CD4-positive, alpha-beta T cell treated with Interleukin-4 for 4 hours (primary cell): ENCODE data around the gene NFIX.
"Not testable (repeated sequence)": the region's sequence is repeated elsewhere in the genome, so short reads cannot be mapped to it uniquely, and the experiment has no call there.

Experiments used
- DNase-seq: peaks from one replicate; pipeline ENCODE4 v3.0.0-alpha.2; 2020

The NFIX gene

DNA sequence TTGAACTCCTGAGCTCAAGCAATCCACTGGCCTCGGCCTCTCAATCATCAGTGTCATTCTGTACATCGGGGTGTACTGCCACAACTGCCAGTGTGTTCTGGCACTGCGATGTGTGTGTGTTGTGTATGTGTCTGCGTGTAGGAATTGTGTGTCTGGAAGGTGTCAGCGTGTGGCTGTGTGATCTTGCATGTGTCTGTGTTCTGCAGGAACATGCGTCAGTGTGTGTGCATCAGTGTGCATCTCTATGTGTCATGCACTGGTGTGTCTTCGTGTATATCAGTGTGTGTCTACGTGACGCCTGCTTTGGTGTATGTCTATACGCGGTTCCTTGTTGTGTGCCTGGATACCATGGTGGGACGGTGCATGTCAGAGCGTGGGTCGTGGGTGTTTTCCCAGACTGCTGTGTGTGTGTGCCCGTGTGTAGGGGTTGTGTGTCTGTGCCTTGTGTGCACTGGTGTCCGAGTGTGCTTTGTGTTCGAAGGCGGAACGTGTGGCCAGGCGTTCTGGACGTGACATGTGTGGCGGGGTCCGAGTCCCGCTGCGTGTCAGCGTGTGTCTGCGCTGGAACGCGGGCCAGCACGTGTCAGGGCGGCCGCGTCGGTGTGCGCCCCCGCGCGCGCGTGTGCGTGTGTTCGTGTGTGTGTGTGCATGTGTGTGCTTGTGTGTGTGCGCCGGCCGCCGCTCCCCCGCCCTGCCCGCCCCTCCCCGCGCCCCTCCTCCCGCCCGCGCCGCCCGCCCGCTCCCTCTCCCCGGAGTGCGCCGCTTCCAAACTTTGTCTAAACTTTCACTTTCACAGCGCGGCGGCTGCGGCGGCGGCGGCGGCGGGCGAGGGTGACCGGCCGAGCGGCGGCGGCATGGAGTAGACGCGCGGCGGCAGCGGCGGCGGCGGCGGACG, at the start of gene NFIX:
TSS of gene NFIX (plus strand) at position 775 of the 895 bp plus-strand sequence. CDS start 363 bp downstream, outside the sequence.
- DNase-seq, result peak; percentile 48

DNA sequence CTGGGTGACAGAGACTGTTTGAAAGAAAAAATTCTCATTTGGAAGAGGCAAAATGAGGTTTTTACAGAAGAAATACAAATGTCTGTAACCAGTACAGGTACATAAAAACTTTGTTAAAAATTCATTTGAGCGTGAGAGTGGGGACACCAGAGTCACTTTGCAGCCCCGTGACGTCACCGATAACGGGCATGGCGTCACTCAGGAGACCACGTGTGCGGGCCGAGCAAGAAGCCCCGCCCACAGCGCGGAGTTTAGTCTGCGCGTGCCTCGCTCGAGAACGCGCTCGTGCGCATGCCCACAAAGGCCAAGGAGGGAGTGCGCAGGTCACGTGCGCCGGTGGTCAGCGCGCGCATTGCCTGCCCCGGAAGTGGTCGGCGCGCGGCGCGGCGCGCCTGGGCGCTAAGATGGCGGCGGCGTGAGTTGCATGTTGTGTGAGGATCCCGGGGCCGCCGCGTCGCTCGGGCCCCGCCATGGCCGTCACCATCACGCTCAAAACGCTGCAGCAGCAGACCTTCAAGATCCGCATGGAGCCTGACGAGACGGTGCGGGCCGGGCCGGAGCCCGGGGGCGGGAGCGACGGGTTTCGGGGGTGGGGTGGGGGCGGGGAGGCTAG, 49.7 kb upstream of the NFIX start, which contains the start of gene RAD23A:
TSS of gene RAD23A (plus strand) at position 384 of the 613 bp plus-strand sequence. CDS start at position 471, 87 bp downstream.
- DNase-seq, result peak; percentile 97

DNA sequence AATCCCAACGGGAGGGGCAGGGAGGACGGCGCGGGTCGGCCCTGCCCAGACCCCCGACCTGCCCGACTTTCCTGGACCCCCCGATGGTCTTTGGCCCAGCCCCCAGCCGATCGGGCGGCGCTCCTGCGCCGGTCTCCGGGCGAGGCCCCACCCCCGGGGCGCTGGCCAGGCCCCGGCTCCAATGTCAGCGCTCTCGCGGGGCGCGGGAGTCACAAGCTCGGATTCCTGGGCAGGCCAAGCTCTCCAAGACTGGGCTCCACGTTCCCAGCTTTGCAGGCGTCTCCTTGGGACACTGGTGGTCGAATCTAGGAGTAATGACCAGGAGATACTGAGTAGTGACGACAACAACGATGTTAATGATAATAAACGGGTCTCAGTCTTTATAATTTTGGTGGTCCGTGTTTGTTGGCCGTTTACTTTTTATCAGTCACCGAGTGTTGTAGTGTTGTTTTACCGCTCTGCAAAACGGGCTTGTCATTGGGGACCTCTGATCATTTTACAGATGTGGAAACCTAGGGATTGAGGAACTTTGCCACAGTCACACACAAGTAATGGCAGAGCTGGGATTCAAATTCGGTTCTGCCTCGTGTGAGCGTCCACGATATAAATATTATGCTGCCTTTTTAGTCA, 49.1 kb upstream of the NFIX start:
- no peak for DNase-seq

DNA sequence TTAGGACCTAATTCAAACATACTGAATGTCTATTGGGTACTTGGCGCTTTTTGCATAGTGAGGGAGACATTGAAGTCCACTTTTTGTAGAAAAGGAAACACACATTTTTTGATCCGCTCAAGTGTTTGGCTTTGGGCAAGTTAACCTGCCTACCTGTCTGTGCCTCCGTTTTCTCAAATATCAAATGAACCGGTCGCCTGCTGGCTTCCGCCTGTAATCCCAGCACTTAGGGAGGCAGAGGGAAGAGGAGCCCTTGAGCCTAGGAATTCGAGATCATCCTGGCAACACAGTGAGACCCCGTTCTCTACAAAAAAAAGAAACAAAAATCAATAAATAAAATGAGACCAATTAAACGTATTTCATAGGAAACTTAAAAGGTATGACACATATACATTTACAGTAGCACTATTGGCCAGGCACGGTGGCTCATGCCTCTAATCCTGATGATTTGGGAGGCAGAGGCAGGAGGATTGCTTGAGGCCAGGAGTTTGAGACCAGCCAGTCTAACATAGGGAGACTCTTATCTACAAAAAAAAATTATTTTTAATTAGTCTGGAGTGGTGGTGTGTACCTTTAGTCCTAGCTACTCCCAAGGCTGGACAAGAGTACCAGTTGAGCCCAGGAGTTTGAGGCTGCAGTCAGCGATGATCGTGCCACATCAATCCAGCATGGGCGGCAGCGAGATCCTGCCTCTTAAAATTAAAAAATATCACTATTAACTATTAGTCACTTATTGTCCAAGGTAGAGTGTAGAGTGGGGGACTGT, 48.4 kb upstream of the NFIX start:
- DNase-seq, result no peak

DNA sequence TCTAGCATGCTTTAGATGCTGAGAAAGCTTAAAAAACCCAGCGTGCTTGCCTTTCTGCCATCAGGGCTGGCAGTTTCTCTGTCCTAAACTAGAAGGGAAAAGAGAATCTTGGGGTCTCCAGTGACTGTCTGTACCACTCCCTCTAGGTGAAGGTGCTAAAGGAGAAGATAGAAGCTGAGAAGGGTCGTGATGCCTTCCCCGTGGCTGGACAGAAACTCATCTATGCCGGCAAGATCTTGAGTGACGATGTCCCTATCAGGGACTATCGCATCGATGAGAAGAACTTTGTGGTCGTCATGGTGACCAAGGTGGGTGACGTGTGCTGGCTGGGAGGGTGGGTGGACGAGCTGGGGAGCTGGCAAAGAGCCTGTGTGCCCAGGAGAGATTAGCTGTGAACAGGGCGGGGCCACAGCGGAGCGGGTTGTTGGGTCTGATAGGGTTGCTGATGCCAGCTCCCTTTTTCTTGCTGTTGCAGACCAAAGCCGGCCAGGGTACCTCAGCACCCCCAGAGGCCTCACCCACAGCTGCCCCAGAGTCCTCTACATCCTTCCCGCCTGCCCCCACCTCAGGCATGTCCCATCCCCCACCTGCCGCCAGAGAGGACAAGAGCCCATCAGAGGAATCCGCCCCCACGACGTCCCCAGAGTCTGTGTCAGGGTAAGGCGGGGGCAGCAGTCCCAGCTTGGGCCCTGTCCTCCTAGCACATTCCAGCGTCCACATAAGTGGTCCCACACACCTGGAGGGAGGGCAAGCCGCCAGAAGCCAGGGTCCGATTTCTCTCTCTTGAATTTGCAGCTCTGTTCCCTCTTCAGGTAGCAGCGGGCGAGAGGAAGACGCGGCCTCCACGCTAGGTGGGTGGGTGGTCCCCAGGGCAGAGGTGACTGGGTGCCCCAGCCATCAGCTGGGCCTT, 47.3 kb upstream of the NFIX start:
- DNase-seq, result no peak

DNA sequence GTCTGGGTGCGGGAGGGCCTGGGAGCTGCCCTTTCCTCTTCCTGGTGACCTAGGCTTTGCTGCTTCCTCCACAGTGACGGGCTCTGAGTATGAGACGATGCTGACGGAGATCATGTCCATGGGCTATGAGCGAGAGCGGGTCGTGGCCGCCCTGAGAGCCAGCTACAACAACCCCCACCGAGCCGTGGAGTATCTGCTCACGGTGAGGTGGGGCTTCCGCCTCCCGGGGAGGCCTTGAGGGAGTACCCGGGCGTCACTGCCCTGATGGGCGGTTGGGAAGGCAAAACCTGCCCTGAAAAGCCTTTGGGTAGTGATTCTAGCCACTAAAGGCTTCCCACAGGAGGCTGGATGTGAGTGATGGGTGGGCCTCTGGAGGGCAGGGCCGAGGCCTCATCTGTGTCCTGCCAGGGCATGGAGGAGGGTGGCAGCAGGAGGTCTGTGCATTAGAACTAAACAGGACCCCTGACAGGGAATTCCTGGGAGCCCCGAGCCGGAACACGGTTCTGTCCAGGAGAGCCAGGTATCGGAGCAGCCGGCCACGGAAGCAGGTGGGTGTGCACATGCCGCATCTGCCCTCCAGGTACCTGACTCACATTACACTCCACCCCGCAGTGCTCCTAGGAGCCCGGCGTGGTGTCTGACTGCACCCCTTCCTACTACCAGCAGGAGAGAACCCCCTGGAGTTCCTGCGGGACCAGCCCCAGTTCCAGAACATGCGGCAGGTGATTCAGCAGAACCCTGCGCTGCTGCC, 46.5 kb upstream of the NFIX start:
- no peak for DNase-seq

DNA sequence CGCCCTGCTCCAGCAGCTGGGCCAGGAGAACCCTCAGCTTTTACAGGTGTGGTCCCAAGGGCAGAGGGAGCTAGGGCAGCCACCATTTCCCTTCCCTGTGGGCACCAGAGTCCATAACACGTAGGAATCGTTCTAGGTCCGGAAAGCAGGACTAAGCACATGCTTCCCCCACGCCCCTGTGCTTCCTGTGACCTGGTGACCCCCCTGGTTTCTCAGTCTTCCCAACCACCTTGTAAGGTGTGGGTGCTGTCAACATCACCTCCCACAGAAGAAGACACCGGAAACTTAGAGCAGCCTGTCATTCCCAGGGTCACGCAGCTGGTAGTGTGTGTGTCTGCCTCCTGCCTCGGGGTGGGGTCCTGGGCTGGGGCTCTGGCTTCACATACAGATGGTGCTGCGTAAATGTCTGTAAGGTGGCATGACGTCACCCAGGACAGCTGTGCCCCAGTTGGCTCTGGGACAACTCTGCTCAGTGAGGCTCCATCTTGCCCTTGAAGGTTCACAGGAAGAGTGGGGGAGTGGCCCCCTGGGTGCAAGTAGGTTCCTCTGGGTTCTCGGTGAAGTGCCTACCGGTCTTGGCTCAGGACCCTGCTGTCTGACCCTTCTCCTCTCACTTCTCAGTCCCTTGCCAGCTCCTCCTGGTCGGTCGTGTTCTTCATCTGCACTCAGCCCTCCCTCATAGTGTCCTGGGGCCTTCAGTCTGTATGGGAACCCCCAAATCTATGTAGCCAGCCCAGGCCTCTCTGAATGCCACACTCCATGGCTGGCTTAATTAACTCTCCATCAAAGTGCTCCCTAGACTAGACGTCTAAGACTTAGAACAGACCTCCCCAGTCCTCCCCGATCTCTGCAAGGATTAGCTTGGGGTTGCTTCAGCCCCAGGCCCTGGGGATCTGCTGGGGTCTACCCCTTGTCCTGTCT, 45.7 kb upstream of the NFIX start:
- DNase-seq, result no peak

DNA sequence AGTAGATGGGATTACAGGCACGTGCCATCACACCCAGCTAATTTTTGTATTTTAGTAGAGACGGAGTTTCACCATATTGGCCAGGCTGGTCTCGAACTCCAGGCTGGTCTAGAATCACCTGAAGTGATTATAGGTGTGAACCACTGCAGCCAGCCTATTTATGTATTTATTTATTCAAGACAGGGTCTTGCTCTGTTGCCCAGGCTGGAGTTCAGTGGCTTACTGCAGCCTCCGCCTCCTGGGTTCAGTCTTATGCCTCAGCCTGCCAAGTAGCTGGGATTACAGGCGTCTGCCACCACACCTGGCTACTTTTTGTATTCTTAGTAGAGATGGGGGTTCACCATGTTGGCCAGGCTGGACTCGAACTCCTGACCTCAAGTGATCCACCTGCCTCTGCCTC, 43.2 kb upstream of the NFIX start:
- DNase-seq, result not testable (repeated sequence)

DNA sequence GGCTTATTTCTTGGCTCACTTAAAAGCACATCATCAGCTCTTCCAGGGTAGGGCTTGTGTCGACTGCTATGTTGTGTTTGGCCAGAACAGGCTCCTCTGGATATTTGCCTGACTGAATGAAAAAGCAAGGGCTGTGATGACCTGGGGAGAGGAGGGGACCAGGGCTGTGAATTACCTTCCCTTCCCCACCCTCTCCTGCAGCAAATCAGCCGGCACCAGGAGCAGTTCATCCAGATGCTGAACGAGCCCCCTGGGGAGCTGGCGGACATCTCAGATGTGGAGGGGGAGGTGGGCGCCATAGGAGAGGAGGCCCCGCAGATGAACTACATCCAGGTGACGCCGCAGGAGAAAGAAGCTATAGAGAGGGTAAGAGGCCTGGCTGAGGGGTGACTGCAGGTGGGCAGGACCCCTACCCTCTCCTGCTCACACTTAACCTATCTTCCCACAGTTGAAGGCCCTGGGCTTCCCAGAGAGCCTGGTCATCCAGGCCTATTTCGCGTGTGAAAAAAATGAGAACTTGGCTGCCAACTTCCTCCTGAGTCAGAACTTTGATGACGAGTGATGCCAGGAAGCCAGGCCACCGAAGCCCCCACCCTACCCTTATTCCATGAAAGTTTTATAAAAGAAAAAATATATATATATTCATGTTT, 42.7 kb upstream of the NFIX start:
- DNase-seq, result no peak

DNA sequence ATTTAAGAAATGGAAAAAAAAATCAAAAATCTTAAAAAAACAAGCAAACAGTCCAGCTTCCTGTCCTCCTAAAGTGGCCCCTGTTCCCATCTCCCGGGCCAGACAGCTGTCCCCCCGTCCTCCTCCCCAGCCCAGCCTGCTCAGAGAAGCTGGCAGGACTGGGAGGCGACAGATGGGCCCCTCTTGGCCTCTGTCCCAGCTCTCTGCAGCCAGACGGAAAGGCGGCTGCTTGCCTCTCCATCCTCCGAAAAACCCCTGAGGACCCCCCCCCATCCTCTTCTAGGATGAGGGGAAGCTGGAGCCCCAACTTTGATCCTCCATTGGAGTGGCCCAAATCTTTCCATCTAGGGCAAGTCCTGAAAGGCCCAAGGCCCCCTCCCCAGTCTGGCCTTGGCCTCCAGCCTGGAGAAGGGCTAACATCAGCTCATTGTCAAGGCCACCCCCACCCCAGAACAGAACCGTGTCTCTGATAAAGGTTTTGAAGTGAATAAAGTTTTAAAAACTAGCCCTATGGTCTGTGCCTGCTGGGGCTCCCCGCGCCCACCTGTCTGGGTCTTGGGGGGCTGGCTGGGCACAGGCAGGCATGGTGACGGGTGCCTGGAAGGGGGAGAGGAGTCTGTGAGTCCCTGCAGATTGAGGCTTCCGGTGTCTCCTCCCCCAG, 42.0 kb upstream of the NFIX start:
- DNase-seq, result no peak

DNA sequence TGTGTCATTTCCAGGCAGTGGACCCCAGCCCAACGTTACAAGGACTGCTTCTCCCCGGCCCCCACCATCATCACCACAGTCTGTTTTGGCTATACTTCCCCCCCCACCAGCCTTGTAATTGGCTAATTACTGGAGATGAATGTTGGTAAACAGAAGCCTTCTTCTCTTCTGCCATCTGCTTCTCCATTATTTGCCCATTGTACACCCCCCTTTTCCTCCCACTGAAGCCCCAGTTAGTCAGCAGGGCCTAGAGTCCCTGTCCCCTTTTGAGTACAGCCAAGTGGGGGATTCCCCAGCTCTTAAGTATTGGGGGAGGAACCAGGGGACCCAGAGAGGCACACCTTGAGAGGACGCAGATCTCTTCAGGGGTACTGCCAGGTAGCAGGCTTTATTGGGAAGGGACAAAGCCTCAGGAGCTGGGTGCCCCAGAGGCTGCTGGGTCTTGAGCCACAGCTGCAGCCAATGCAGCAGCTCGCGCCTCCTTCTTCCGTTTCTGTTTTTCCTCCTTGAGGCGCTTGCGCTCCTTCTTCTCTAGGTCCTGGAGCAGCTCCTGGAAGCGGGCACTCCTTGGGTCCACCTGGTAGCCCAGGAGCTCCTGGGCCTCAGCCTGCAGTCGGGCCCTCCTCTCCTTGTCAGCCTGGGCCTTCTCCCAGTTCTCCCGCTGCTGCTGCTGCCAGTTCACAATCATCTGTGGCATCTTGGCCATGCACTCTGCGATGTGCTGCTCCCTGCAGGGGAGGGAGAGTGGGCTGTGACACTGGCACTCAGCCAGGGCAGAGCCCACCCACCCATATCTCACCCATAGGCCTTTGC, 41.3 kb upstream of the NFIX start:
- DNase-seq, result no peak

DNA sequence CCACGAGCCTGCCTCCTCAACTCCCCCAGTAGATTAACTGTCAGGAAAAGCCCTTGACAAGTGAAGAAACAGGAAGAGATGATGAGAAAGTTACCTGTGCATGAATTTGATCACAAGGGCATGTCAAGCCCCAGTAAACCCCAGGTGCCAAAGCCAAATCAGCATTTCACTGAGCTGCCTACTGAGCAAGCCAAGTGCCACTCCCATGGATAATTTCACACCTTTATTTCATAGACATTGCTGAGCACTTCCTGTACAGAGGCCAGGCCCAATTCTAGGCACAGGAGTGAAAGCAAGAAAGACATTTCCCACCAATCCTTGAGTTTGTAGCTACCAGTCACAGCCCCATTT, 40.7 kb upstream of the NFIX start:
- DNase-seq, result no peak

DNA sequence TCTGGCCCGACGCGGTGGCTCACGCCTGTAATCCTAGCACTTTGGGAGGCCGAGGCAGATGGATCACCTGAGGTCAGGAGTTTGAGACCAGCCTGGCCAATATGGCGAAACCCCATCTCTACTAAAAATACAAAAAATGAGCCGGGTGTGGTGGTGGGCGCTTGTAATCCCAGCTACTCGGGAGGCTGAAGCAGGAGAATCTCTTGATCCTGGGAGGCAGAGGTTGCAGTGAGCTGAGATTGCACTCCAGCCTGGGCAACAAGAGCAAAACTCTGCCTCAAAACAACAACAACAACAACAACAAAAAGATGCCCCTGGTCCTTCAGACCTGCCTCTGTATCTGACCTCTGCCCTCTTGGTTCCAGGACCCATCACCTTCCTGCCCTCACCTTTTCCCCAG, 39.7 kb upstream of the NFIX start:
- not testable (repeated sequence) for DNase-seq

DNA sequence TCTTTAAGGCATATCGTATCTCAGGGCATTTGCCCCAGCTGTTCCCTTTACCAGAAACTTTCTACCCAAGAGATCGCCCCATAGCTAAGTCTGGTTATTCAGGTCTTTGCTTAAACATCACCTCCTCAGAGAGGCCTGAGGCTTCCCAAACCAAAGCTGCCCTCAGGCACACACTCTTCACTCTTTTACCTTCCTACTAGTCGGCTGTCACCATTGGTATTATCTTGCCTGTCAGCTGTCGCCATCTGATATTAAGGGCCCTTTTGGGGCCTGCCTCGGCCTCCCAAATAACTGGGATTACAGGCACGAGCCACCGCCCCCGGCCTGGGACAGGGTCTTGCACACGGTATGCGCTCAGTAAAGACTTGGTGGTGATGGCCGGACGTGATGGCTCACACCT, 39.3 kb upstream of the NFIX start:
- no peak for DNase-seq

DNA sequence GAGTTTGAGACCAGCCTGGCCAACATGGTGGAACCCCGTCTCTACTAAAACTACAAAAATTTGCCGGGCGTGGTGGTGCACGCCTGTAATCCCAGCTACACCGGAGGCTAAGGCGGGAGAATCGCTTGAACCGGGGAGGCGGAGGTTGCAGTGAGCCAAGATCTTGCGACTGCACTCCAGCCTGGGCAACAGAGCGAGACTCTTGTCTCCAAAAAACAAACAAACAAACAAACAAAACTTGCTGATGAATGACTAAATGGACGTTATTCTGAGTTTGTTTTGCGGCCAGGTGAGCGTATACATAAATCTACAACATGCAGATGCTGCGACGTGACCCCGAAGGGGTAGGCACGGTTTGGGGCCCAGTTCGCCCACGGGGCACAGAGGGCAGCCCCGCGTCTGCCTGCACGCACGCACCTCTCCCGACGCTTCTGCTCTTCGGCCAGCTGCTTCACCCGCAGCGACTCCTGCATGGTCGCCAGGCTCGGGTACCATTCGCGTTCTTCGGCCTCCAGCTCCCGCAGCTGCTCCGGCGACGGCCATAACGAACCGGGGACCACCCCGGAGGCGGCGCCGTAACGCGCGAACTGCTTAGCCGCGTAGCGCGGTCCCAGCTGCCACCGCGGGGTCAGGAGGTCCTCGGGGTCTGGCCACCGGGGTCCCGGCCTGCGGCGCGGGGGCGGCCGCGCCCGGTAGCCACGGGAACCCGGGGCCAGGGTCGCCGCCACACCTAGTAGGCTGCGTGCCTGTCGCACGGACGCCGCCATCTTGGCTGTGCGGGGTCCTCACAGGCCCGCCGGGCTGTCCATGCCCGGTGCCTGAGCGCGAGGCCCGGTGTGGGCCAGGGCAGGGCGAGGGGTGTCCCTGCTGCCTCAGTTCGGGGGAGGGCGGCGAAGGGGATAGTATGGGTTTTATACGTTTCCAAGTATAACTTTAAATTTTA, 38.6 kb upstream of the NFIX start, which contains the start of gene GADD45GIP1:
TSS of gene GADD45GIP1 (minus strand) at position 778 of the 943 bp plus-strand sequence. CDS start at position 767, 11 bp downstream.
- DNase-seq, result peak; percentile 80

DNA sequence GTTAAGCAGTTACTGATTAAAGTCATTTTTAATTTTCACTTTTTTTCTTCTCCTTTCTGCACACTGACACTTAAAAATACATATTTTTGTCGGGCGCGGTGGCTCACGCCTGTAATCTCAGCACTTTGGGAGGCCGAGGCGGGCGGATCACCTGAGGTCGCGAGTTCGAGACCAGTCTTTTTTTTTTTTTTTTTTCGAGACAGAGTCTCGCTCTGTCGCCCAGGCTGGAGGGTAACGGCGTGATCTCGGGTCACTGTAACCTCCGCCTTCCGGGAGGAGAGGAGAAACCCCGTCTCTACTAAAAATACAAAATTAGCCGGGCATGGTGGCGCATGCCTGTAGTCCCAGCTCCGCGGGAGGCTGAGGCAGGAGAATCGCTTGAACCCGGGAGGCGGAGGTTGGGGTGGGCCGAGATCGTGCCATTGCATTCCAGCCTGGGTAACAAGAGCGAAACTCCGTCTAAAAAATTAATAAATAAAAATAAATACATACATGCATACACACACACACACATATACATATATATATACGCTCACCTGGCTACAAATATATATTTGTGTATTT, 37.8 kb upstream of the NFIX start:
- DNase-seq, result not testable (repeated sequence)
